ENCODE results near the gene FALEC.

GRCh38 chr1:150576367-150576711 is 60.8 kb downstream of the FALEC start:
- TF ChIP-seq ESRRG (CRISPR knock-in tag; IDR thresholded peaks at IDR 0.05), result no peak
- TF ChIP-seq ISL1 (CRISPR knock-in tag; IDR thresholded peaks at IDR 0.05), result no peak
- TF ChIP-seq TSHZ2 (CRISPR knock-in tag; IDR thresholded peaks at IDR 0.05), result no peak
- TF ChIP-seq ZFP30 (CRISPR knock-in tag; IDR thresholded peaks at IDR 0.05), result no peak
- TF ChIP-seq ARNTL (CRISPR knock-in tag; IDR thresholded peaks at IDR 0.05; ENCODE audit: borderline replicate concordance, low read depth), result no peak
- no peak for TF ChIP-seq PATZ1 (CRISPR knock-in tag; IDR thresholded peaks at IDR 0.05; ENCODE audit: borderline replicate concordance)
- TF ChIP-seq RARB (CRISPR knock-in tag; IDR thresholded peaks at IDR 0.05), result no peak
- TF ChIP-seq ZC3H10 (CRISPR knock-in tag; IDR thresholded peaks at IDR 0.05), result no peak
- no peak for TF ChIP-seq CSDC2 (CRISPR knock-in tag; IDR thresholded peaks at IDR 0.05)
